Ramos (cell line): ENCODE data around the gene SDK2.

Experiments used
- in situ Hi-C: fragments of 300-500 bp; cut with MboI; formaldehyde crosslinking; loops from one replicate; pipeline ENCODE4 v1.14.3; 2022; ENCODE audit warnings: low sequenced_read_pairs; ENCODE audit not compliant: unreplicated experiment

SDK2 gene

GRCh38 chr17:73285603-73285908 lies 358.7 kb downstream of the SDK2 start:
- in situ Hi-C loops = no loop called here

GRCh38 chr17:73284906-73285602 lies 359.2 kb downstream of the SDK2 start:
- in situ Hi-C loops = no loop called here
